Tracheal epithelial cell (primary cell): Measurements from ENCODE around the gene KANSL3. TPM values are rescaled to one million over a fixed set of nuclear protein-coding genes. Genes with fewer than 3 reads are reported as not detected.

Experiments
- total RNA-seq: library from RNA; depleted of rRNA; stranded (reverse); fragments of >200 nt; gene quantifications from 2 replicates; pipeline ENCODE4 v1.2.1, GENCODE V29; 2014

KANSL3 gene
- total RNA-seq = 16.1 and 23.9 TPM in 2 replicates

GRCh38 chr2:96638144-96639121 is at the start of gene KANSL3:
TSS of gene KANSL3 (minus strand) at chr2:96638312. CDS start at chr2:96637135, 1,177 bp downstream.

GRCh38 chr2:96642564-96643360 is 4.7 kb upstream of the KANSL3 start, which contains the start of gene FER1L5:
TSS of gene FER1L5 (plus strand) at chr2:96642764. CDS start at chr2:96642837, 73 bp downstream.

Other genes with a start within 250 kb of the KANSL3 start
- 6.3 TPM in 1 of 2 replicates, not detected in the other for gene NEURL3, start 133.0 kb downstream of the KANSL3 start, total RNA-seq
- gene ARID5A, start 101.6 kb downstream of the KANSL3 start, total RNA-seq = 3.2 and 4.1 TPM in 2 replicates
- under 0.01 TPM in 2 replicates for gene FER1L5, start 4.5 kb upstream of the KANSL3 start, total RNA-seq
- 14.3 and 17.4 TPM in 2 replicates for gene LMAN2L, start 101.8 kb upstream of the KANSL3 start, total RNA-seq
- gene CNNM4, start 122.6 kb upstream of the KANSL3 start, total RNA-seq = 3.1 and 4.3 TPM in 2 replicates
- 4.3 and 7.2 TPM in 2 replicates for gene CNNM3, start 178.0 kb upstream of the KANSL3 start, total RNA-seq
- 0.48 and 2.1 TPM in 2 replicates for gene ANKRD23, start 205.7 kb upstream of the KANSL3 start, total RNA-seq
- 4.1 and 5.1 TPM in 2 replicates for gene ANKRD39, start 219.7 kb upstream of the KANSL3 start, total RNA-seq
- gene SEMA4C, start 231.8 kb upstream of the KANSL3 start, total RNA-seq = 9.6 and 17.8 TPM in 2 replicates